SK-N-MC (cell line): Measurements from ENCODE around the gene TRAM2.

Source experiments
- DNase-seq: peaks from one replicate; pipeline ENCODE4 v3.0.0-alpha.2; 2011; ENCODE audit warnings: low read depth, low spot score
- H3K27ac ChIP-seq: fragments of 200-600 bp; sonication (generic); 2 replicates; pipeline ENCODE4 v1.5.1; 2016; ENCODE audit warnings: mixed run types
- H3K36me3 ChIP-seq: fragments of 200-600 bp; sonication (generic); 2 replicates; pipeline ENCODE4 v1.6.1; 2017; ENCODE audit warnings: antibody characterized with exemption, low read length, mixed read lengths; ENCODE audit not compliant: insufficient read depth
- H3K4me3 ChIP-seq: fragments of 200-600 bp; sonication (generic); 2 replicates; pipeline ENCODE4 v1.5.1; 2016
- H3K9ac ChIP-seq: fragments of 200-600 bp; sonication (generic); 2 replicates; pipeline ENCODE4 v1.8.0; 2017; ENCODE audit warnings: mixed run types, mixed read lengths; ENCODE audit not compliant: insufficient read length
- H3K9me3 ChIP-seq: fragments of 200-600 bp; sonication (generic); 2 replicates; pipeline ENCODE4 v1.6.1; 2017; ENCODE audit warnings: low read depth, mild to moderate bottlenecking, antibody characterized with exemption, low read length, moderate library complexity, mixed read lengths
- EZH2 ChIP-seq: fragments of 200-600 bp; sonication (generic); IDR thresholded peaks from one replicate; pipeline ENCODE4 v1.6.1; 2017; ENCODE audit warnings: antibody characterized with exemption
- FOXP2 ChIP-seq: optimal IDR thresholded peaks from 2 replicates; pipeline ENCODE3; 2011; ENCODE audit warnings: mild to moderate bottlenecking, moderate library complexity; ENCODE audit not compliant: insufficient read depth; ENCODE audit errors: extremely low read length, control extremely low read depth
- POLR2AphosphoS5 ChIP-seq: IDR thresholded peaks from 2 replicates; pipeline ENCODE4 v1.6.1; 2012; ENCODE audit warnings: mild to moderate bottlenecking, low read depth, low read length, borderline replicate concordance

Gene TRAM2

DNA sequence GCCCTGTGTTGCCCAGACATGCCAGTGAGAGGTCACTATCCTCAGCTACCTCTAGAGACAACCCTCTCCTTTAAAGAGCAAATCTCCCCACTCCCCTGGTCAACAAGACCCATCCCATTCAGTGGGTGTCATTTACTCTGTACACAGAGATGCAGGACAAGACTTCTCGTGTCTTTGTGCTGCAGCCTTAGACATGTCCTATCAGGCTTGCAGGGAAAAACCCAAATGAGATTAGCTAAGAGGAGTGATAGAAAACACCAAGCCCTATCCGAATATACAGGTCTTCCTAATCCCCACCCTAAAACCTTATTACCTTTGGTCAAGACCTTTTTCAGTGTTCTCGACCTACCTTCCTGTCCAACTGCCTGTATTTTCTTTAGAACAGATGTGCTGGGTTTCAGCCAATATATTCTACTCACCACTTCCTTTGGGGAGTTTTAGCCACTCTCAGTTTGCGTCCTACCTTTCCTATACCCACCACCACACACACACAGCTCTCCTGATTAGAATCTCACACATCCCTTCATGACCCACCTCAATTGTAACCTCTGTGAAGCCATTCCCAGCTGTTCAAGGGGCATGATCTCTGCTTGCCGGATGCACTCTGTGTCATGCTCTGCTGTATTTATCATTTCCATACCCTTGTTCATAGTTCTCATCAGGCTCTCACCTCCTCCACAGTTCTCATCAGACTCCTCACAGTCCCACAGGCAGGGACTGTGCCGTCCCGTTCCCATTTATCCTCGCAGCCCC is 39.7 kb downstream of the TRAM2 start:
- DNase-seq, result no peak
- no peaks in the 10 kb centered on the region for H3K36me3 ChIP-seq
- H3K27ac ChIP-seq, result no peak overlapping the region
- H3K9ac ChIP-seq, result no peak overlapping the region
- no peak overlapping the region for H3K4me3 ChIP-seq
- no peaks in the 10 kb centered on the region for H3K9me3 ChIP-seq
- TF ChIP-seq FOXP2 (no peak), POLR2AphosphoS5 (no peak), EZH2 (no peak)

DNA sequence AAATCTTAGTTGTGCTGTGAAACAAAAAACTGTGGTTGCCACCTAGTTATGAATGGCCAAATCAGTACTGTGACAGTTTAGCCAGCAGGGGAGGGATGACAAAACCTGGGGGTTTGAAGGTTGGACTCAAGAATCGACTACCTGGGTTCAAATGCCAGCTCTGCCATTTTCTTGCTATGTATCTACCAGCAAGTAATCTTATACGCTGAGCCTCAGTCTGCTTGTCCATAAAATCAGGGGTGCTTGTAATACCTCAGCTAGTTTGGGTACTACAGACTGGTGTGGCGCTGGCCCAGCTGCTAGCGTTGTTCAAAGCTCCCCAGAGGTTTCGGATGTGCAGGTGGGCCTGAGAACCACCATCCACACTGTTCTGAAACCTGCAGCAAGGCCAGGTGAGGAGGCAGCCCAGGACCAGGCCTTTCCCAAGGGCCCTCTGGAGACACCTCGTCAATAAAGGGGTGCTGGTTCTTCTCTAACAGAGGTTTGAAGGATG is 40.4 kb downstream of the TRAM2 start:
- no peak for DNase-seq
- Histone ChIP-seq H3K9ac (no peak overlapping the region), H3K4me3 (no peak overlapping the region), H3K27ac (no peak overlapping the region), H3K9me3 (no peaks in the 10 kb centered on the region), H3K36me3 (no peaks in the 10 kb centered on the region)
- TF ChIP-seq FOXP2, result no peak

DNA sequence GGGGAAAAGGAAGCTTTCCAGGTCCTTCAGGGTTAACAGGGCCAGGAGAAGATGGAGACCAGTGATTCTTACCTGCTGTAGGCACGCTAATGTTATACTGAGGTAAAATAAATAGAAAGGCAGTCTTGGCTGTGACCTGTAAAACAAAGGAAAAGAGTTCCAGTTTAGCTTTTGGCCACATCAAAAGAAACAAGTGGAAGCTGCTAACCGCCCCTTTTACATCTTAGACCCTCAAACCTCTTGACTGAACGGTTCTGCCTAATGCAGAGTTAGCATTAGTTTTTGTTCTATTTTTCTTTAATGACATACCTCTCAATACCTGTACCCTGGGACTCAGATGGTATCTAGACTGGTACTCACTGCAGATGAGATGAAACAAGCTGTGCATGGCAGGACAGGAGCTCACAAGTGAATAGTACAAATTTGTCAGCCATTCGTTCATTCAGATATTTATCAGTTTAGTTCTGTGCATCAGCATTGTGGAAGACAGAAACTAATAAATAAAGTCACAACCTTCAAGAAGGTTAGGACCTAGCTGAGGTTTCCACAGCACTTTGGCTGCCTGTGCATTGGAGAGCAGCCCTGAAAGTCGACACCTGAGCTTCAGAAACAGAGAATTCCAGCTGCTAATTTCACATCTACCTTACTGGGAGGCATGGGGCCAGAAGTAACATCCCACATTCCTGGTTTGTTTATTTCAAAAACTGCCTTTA is 41.0 kb downstream of the TRAM2 start:
- TF ChIP-seq EZH2, result no peak
- no peak overlapping the region for H3K9ac ChIP-seq
- DNase-seq, result no peak
- no peaks in the 10 kb centered on the region for H3K9me3 ChIP-seq
- H3K4me3 ChIP-seq, result no peak overlapping the region
- no peak overlapping the region for H3K27ac ChIP-seq
- no peaks in the 10 kb centered on the region for H3K36me3 ChIP-seq

DNA sequence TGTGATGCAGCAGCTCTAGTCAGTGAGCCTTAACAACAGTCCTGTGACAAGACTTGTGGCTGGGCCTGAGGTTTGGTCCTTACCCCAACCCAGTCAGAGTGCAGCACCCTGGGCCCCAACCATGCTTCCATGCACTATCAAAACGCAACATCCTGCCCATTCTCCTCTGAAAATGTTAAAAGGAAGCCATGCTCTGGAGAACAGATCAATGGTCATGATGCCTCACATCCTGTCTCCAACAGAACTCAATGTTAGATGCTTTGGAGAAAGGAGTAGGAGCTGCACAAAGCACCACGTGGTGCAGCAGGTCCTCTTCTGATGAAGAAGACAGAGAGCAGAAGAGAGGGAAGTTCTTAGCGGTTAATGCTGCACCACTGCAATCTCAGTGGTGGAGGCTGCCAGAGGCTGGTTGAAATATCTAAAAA is 41.9 kb downstream of the TRAM2 start:
- TF ChIP-seq FOXP2 (no peak), POLR2AphosphoS5 (no peak), EZH2 (no peak)
- no peak for DNase-seq
- no peak overlapping the region for H3K9ac ChIP-seq
- no peak overlapping the region for H3K4me3 ChIP-seq
- H3K27ac ChIP-seq, result no peak overlapping the region
- H3K9me3 ChIP-seq, result no peaks in the 10 kb centered on the region
- no peaks in the 10 kb centered on the region for H3K36me3 ChIP-seq

DNA sequence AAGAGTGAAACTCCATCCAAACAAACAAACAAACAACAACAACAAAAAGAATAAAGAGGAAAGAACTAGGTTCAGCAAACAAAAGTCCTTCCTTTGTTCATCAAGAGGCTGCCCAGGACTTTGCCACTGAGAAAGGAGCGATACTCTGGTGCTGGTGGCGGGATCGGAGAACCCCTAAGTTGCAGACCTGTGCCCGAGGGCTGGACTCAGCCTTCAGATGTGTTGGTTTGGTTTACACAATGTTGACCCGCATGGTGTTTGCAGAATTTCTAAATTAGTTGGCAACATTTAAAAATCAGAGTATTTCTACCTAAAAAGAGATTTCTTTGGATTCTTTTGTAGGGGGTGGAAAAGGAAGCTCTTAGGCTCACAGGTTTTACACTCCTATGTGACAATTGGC is 42.5 kb downstream of the TRAM2 start:
- Histone ChIP-seq H3K36me3 (no peaks in the 10 kb centered on the region), H3K9ac (no peak overlapping the region), H3K9me3 (no peaks in the 10 kb centered on the region), H3K4me3 (no peak overlapping the region), H3K27ac (no peak overlapping the region)
- TF ChIP-seq EZH2 (no peak), FOXP2 (no peak)
- no peak for DNase-seq

DNA sequence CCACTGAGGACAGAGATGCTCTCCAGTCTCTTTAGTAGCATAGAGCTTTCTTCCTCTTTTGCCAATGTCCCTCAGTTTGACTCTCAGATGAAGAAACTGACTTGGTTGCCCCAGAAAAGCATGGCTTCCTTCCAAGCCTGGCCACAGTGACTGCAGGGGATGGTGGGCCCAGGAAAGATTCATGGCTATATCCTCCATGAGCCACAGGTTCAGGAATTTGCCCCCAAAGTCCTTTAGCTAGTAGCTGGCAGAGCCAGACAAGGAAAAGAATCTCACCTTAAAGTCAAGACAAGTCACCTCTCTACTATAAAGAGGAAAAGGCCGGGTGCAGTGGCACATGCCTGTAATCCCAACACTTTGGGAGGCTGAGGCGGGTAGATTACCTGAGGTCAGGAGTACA is 43.4 kb downstream of the TRAM2 start:
- TF ChIP-seq EZH2 (no peak), FOXP2 (no peak), POLR2AphosphoS5 (no peak)
- Histone ChIP-seq H3K36me3 (no peaks in the 10 kb centered on the region), H3K27ac (no peak overlapping the region), H3K9ac (no peak overlapping the region), H3K9me3 (no peaks in the 10 kb centered on the region), H3K4me3 (no peak overlapping the region)
- DNase-seq, result no peak

DNA sequence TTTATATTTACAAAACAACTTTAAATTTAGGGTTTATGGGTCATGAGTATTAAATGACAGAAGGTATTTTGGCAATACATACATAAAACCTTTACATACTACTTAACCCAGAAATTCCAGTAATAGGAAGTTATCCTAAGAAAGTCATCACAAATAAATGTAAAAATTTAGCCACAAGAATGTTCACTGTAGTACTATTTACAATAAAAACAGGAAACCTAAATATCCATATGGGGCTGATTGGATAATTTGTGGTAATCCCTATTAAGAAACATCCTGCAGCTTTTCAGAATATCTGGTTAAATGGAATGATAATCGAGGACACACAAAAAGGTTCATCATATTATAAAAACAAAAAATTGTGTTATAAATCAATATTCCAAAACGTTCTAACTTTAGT is 44.4 kb downstream of the TRAM2 start:
- Histone ChIP-seq H3K36me3 (no peaks in the 10 kb centered on the region), H3K9me3 (no peaks in the 10 kb centered on the region), H3K4me3 (no peak overlapping the region), H3K9ac (no peak overlapping the region), H3K27ac (no peak overlapping the region)
- TF ChIP-seq POLR2AphosphoS5, result no peak
- DNase-seq, result no peak

DNA sequence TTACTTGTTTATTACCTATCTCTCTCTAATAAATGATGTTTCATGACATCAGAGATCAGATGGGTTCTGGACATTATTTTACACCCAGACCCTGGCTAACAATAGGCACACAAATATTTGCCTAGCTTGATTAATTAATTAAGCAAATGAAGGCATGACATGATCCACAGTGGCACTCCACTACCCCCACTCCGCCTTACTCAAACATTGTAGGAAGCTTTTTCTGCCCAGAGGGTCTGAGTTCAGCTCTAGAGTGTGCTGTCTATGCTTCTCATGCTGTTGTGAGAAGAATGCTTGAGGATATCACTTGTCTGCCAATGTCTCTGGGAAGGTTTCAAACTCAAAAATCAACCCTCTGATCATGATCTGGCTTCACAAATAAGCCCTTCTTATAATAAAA is 45.0 kb downstream of the TRAM2 start:
- no peak for DNase-seq
- Histone ChIP-seq H3K9me3 (no peaks in the 10 kb centered on the region), H3K27ac (no peak overlapping the region), H3K9ac (no peak overlapping the region), H3K4me3 (no peak overlapping the region), H3K36me3 (no peaks in the 10 kb centered on the region)
- TF ChIP-seq POLR2AphosphoS5 (no peak), EZH2 (no peak), FOXP2 (no peak)

DNA sequence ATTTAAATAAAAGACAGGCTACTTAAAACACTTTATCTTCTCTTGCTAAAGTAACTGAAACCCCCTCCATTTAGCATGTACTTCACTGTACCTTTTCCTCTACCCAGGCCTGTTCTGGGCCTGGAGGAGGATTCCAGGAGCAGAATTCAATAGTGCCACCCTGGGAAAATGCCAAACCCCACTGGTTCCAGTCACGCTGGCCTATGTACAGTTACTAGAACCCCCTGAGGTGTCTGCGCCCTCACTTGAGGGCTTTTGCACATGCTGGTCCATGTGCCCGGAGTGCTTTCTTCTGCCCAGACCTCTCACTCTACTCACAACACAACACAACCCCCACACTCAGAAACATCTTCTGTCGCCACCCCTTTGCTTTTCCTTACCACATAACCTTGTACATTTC is 45.5 kb downstream of the TRAM2 start:
- no peak for DNase-seq
- no peak for TF ChIP-seq FOXP2
- TF ChIP-seq EZH2, result no peak
- no peak for TF ChIP-seq POLR2AphosphoS5
- Histone ChIP-seq H3K4me3 (no peak overlapping the region), H3K36me3 (no peaks in the 10 kb centered on the region), H3K9ac (no peak overlapping the region), H3K27ac (no peak overlapping the region), H3K9me3 (no peaks in the 10 kb centered on the region)

DNA sequence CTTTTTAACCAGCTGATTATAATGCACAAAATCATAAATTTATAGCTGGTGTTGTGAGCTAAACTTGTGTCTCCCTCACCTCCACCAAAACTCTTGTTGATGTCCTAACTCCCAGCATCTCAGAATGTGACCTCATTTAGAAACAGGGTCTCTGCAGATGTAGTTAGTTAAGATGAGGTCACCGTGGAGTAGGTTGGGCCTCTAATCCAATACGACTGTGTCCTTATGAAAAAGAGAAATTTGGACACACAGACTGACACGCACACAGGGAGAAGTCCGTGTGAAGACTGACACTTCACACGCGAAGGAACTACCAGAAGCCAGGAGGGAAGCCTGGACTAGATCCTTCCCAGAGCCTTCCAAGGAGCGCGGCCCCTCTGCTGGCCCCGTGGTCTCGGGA is 46.5 kb downstream of the TRAM2 start:
- no peak overlapping the region for H3K27ac ChIP-seq
- TF ChIP-seq EZH2 (no peak), FOXP2 (no peak)
- H3K9me3 ChIP-seq, result no peaks in the 10 kb centered on the region
- no peak overlapping the region for H3K4me3 ChIP-seq
- DNase-seq, result no peak
- no peaks in the 10 kb centered on the region for H3K36me3 ChIP-seq
- no peak overlapping the region for H3K9ac ChIP-seq
